Esophagus muscularis mucosa (tissue), 4 donors: ENCODE results near the gene NOS3. TPM values are rescaled to one million over a fixed set of nuclear protein-coding genes. Genes with fewer than 3 reads are reported as not detected.

Experiments used
- DNase-seq: peaks from one replicate; pipeline ENCODE4 v3.0.0-alpha.2; 2017; ENCODE audit errors: extremely low spot score
- H3K27ac ChIP-seq, 4 donors: fragments of 200-600 bp; sonication (generic); replicated peaks in 1 of 4; 1 replicate in 3 of 4; 2 replicates in 1 of 4; pipeline ENCODE4 v1.5.1; 2016 to 2019; ENCODE audit warnings: mild to moderate bottlenecking in 1 of 4
- H3K27me3 ChIP-seq, 4 donors: fragments of 200-600 bp; sonication (generic); one replicate each; pipeline versions ENCODE4 v1.5.1 to v1.6.0; 2016 to 2019
- H3K36me3 ChIP-seq, 4 donors: fragments of 200-600 bp; sonication (generic); one replicate each; pipeline ENCODE4 v1.5.1; 2016 to 2019
- H3K4me1 ChIP-seq, 4 donors: fragments of 200-600 bp; sonication (generic); one replicate each; pipeline ENCODE4 v1.5.1; 2016 to 2019
- H3K4me3 ChIP-seq, 4 donors: fragments of 200-600 bp; sonication (generic); 1 replicate in 2 of 4; 2 replicates in 2 of 4; pipeline ENCODE4 v1.5.1; 2016 to 2019; ENCODE audit warnings: mild to moderate bottlenecking in 4 of 4, moderate library complexity in 1 of 4
- H3K9me3 ChIP-seq, 4 donors: fragments of 200-600 bp; sonication (generic); 1 replicate in 3 of 4; 2 replicates in 1 of 4; pipeline ENCODE4 v1.5.1; 2016 to 2019
- CTCF ChIP-seq, 3 experiments: fragments of 200-600 bp in 2 of 3; fragments of 450-650 bp in 1 of 3; sonication (generic) in 2 of 3; IDR thresholded peaks; one replicate each; pipeline ENCODE4 v1.5.1; 2017 to 2019; ENCODE audit warnings: antibody characterized with exemption in 3 of 3, mild to moderate bottlenecking in 2 of 3, moderate library complexity in 1 of 3
- EP300 ChIP-seq: sonication (generic); formaldehyde crosslinking; IDR thresholded peaks from one replicate; pipeline ENCODE4 v1.6.1; 2017; ENCODE audit warnings: antibody characterized with exemption
- POLR2A ChIP-seq: fragments of 450-650 bp; IDR thresholded peaks from one replicate; pipeline ENCODE4 v1.6.1; 2017; ENCODE audit warnings: antibody characterized with exemption, moderate library complexity, mild to moderate bottlenecking, low read depth
- POLR2AphosphoS5 ChIP-seq, 2 donors: sonication (generic); formaldehyde crosslinking; IDR thresholded peaks; one replicate each; pipeline ENCODE4 v1.6.1; 2017; ENCODE audit warnings: antibody characterized with exemption in 2 of 2
- WGBS: methylation state at CpG from one replicate; pipeline ENCODE4 v1.1.5; 2018; 5-methylcytosine and 5-hydroxymethylcytosine counted together
- intact Hi-C: fragments of 100-400 bp; cut with DNase I; formaldehyde crosslinking; loops from one replicate; pipeline ENCODE4 v1.15.1; 2023
- total RNA-seq, 4 donors: library from RNA; depleted of rRNA; stranded (reverse); fragments of >200 nt; gene quantifications; one replicate each; pipeline versions ENCODE4 v1.1.0 to v1.2.1, GENCODE V29; 2016

Gene NOS3
- total RNA-seq, 4 donors from 2014 or later: 3.7 to 20.2 (median 16.2) TPM

- no peak for DNase-seq
- peaks cover 0 to 10% (median 1%) of the 10 kb centered on the region in 4 donors for H3K27me3 ChIP-seq
- H3K4me3 ChIP-seq: no peak overlapping the region
- 0% methylated on average over 2 of the region's 2 CpGs for WGBS
- no peak overlapping the region for H3K27ac ChIP-seq
- TF ChIP-seq POLR2A (no peak), CTCF (IDR thresholded peaks at IDR 0.05) (no peak), POLR2AphosphoS5 (IDR thresholded peaks at IDR 0.05) (no peak), EP300 (no peak)
- H3K9me3 ChIP-seq: no peaks in the 10 kb centered on the region
- H3K4me1 ChIP-seq: peaks cover 19 to 37% (median 35%) of the 10 kb centered on the region in 4 donors
- H3K36me3 ChIP-seq: no peaks in the 10 kb centered on the region
- intact Hi-C loops: loop anchor here (10.0 kb wide), 1 partner anchor 209 kb away; no protein-coding TSS in a partner anchor
These were observed 6.9 kb upstream of the NOS3 start for GRCh38 chr7:150983893-150984368.

GRCh38 chr7:150986099-150986512 lies 4.7 kb upstream of the NOS3 start:
- no peak for DNase-seq
- intact Hi-C loops: loop anchor here (2.0 to 10.0 kb wide), 2 partner anchors 23 to 211 kb away; no protein-coding TSS in a partner anchor
- no peak overlapping the region for H3K27ac ChIP-seq

DNA sequence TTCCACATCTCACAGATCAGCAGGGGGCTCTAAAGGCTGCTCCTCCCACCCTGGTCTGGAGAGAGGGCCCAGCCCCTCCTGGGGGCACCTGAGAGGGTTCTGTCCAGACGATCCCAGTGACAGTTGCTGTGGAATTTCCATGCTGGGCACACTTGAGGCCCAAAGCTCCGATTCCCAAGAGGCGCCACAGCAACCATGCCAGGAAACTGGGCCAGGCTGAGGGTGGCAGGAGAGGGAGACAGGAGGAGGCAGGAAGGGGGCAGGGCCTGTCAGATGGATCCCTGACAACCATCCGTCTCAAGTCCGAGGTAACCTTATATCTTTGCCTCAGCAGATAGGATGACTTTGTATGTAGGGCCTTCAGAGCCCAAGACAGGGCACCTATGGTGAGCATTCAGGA lies 4.3 kb upstream of the NOS3 start:
- DNase-seq: no peak
- no peak overlapping the region for H3K27ac ChIP-seq
- peaks cover 0 to 5% (median 0%) of the 10 kb centered on the region in 4 donors for H3K27me3 ChIP-seq
- H3K9me3 ChIP-seq: peaks cover 0 to 10% (median 3%) of the 10 kb centered on the region in 4 donors
- WGBS: 81% methylated on average over 4 of the region's 5 CpGs
- no peaks in the 10 kb centered on the region for H3K36me3 ChIP-seq
- no peak for TF ChIP-seq POLR2A
- intact Hi-C loops: loop anchor here (2.0 to 10.0 kb wide), 2 partner anchors 24 to 212 kb away; no protein-coding TSS in a partner anchor
- H3K4me1 ChIP-seq: peaks cover 25 to 34% (median 31%) of the 10 kb centered on the region in 4 donors
- H3K4me3 ChIP-seq: no peak overlapping the region

More at GRCh38 chr7:150986099-150986512, 4.7 kb upstream of the NOS3 start:
- no peaks in the 10 kb centered on the region for H3K36me3 ChIP-seq
- WGBS: 14% methylated on average over 7 of the region's 16 CpGs
- TF ChIP-seq CTCF (IDR thresholded peaks at IDR 0.05): peak; percentile 60 to 83 (median 62)
- TF ChIP-seq POLR2AphosphoS5 (IDR thresholded peaks at IDR 0.05): peak in 1 of 2 donors; percentile 16
- TF ChIP-seq POLR2A: no peak
- H3K4me3 ChIP-seq: no peak overlapping the region
- peaks cover 0 to 5% (median 0%) of the 10 kb centered on the region in 4 donors for H3K27me3 ChIP-seq
- H3K4me1 ChIP-seq: peaks cover 25 to 34% (median 31%) of the 10 kb centered on the region in 4 donors
- peaks cover 0 to 10% (median 3%) of the 10 kb centered on the region in 4 donors for H3K9me3 ChIP-seq

DNA sequence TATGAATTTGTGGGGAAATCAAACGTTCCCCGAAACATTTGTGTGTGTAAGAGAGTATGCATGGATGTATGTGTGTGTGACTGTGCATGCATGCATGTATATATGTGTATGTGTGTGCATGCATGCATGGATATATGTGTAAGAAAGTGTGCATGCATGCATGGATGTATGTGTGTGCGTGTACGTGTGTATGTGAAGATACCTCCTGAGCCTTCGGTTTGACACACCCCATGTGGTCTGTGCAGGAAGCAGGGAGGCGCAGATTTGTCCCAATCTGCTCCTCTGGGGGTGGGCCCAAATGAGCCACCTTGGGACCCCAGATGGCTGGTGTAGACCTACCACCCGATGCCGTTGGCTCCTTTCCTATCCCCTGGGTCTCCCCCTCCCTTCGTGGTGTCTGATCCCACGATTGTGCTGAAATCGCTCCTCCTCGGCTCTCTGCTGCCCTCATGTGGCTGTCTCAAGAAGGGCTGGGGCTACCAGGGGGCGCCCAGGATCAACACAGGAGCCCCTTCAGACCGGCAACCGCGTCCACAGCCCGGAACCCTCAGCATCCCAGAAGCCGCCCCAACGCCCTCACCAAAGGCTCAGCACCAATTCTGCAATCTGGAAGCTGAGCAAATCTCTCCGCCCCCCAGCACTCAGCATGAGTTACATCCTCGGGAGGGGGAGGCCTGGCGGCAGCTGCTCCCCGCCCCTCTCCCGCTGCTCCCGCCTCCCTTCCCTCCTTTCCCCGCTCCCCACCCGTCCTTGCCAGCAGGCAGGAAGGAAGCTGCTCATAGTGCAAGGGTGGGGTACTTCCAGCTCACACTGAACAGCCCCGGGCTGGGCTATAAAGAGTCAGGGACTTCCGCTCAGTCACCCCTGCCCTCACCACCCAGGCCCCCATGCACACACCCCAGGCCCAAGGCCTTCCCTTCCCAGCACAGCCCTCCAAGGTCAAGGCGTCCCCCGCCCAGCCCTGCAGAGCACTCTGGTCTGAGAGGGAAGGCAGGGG lies 2.3 kb upstream of the NOS3 start:
- TF ChIP-seq EP300 (no peak), CTCF (IDR thresholded peaks at IDR 0.05) (peak; percentile 90 to 96 (median 92))
- no peaks in the 10 kb centered on the region for H3K36me3 ChIP-seq
- H3K4me3 ChIP-seq: peak overlapping the region in 2 of 4 donors; percentile 5 to 41
- H3K27ac ChIP-seq: peak overlapping the region in 2 of 4 donors; percentile 51 to 60
- peaks cover 0 to 5% (median 0%) of the 10 kb centered on the region in 4 donors for H3K27me3 ChIP-seq
- peaks cover 30 to 40% (median 36%) of the 10 kb centered on the region in 4 donors for H3K4me1 ChIP-seq
- peaks cover 0 to 10% (median 3%) of the 10 kb centered on the region in 4 donors for H3K9me3 ChIP-seq
- no peak for DNase-seq
- 15% methylated on average over 23 of the region's 31 CpGs for WGBS
- intact Hi-C loops: loop anchor here (2.0 to 10.0 kb wide), 2 partner anchors 90 to 214 kb away; no protein-coding TSS in a partner anchor

DNA sequence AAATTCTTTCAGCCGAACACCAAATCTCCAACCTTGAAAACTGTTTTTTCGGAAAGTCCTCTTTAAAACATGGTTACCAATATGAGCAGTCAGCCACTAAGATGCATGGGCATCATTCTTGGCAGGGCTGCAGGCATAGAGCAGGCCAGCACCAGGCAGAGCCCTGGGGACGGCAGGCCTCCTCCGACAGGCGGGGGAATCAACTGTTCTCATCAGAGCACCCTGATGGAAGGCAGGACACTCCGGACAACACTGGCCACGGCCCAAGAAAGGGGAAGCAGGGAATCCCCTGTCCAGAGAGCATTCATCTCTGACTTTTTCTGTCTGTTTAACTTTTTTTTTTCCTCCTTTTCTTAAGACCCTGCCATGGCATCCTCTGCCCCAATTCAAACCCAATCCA lies 1.4 kb upstream of the NOS3 start:
- Histone ChIP-seq H3K4me3 (no peak overlapping the region), H3K36me3 (no peaks in the 10 kb centered on the region), H3K9me3 (peaks cover 0 to 10% (median 3%) of the 10 kb centered on the region in 4 donors), H3K27me3 (peaks cover 0 to 5% (median 0%) of the 10 kb centered on the region in 4 donors), H3K4me1 (peaks cover 30 to 41% (median 37%) of the 10 kb centered on the region in 4 donors), H3K27ac (peak overlapping the region in 2 of 4 donors; percentile 51 to 60)
- WGBS: 43% methylated on average over 6 of the region's 7 CpGs
- no peak for TF ChIP-seq POLR2A
- no peak for TF ChIP-seq POLR2AphosphoS5 (IDR thresholded peaks at IDR 0.05)
- no peak for TF ChIP-seq CTCF (IDR thresholded peaks at IDR 0.05)
- no peak for TF ChIP-seq EP300
- DNase-seq: no peak
- intact Hi-C loops: loop anchor here (2.0 to 10.0 kb wide), 2 partner anchors 91 to 215 kb away; no protein-coding TSS in a partner anchor
